ENCODE measurements around the gene SCD. TPM values are rescaled to one million over a fixed set of nuclear protein-coding genes. Genes with fewer than 3 reads are reported as not detected.

SCD gene
- total and polyA plus RNA-seq, 2 of the 13 experiments (the other 11 are each of a cell fraction or from before 2014, with no cell fraction given) = 492 to 512 TPM

GRCh38 chr10:100346351-100346764, 675 bp upstream of the SCD start (continued):
- TF ChIP-seq NPAS2 (CRISPR knock-in tag; IDR thresholded peaks at IDR 0.05; ENCODE audit: borderline replicate concordance) (no peak), DZIP1 (CRISPR knock-in tag; IDR thresholded peaks at IDR 0.05) (peak; percentile 69; the same call in 1 of the 2 replicates), ARNT (IDR thresholded peaks at IDR 0.05) (no peak), ZNF160 (CRISPR knock-in tag; IDR thresholded peaks at IDR 0.05) (peak; percentile 52; the same call in 1 of the 2 replicates), SUZ12 (IDR thresholded peaks at IDR 0.05; ENCODE audit: low read depth, low read length) (no peak), GTF3A (CRISPR knock-in tag; conservative IDR thresholded peaks at IDR 0.05) (no peak), EZH2 (conservative IDR thresholded peaks at IDR 0.05; ENCODE audit: low read depth, low read length) (no peak), ZNF20 (CRISPR knock-in tag; IDR thresholded peaks at IDR 0.05) (no peak), HMGXB4 (CRISPR knock-in tag; IDR thresholded peaks at IDR 0.05; ENCODE audit: borderline replicate concordance in 1 of 2, low read depth in 1 of 2) (peak in 1 of 2 experiments; percentile 9; a peak in 1 of 4 replicates), WIZ (CRISPR knock-in tag; IDR thresholded peaks at IDR 0.05) (0 out of 2 replicates have a peak, but pooled peaks have one; percentile 77), CHCHD3 (CRISPR knock-in tag; IDR thresholded peaks at IDR 0.05) (no peak), ZNF251 (CRISPR knock-in tag; IDR thresholded peaks at IDR 0.05) (no peak), SMYD3 (CRISPR knock-in tag; IDR thresholded peaks at IDR 0.05) (no peak), TIGD3 (CRISPR knock-in tag; IDR thresholded peaks at IDR 0.05; ENCODE audit: borderline replicate concordance) (no peak), ZNF205 (CRISPR knock-in tag; IDR thresholded peaks at IDR 0.05) (peak; percentile 57; the same call in 1 of the 2 replicates), RCOR2 (CRISPR knock-in tag; IDR thresholded peaks at IDR 0.05) (peak; percentile 47; the same call in 1 of the 2 replicates), SYNCRIP (IDR thresholded peaks at IDR 0.05; ENCODE audit: insufficient read depth, low read depth, low read length) (no peak), ZNF616 (CRISPR knock-in tag; IDR thresholded peaks at IDR 0.05; ENCODE audit: low read depth) (no peak), STAT5B (CRISPR knock-in tag; IDR thresholded peaks at IDR 0.05) (0 out of 2 replicates have a peak, but pooled peaks have one; percentile 77), ATF6 (CRISPR knock-in tag; conservative IDR thresholded peaks at IDR 0.05) (no peak), JARID2 (CRISPR knock-in tag; IDR thresholded peaks at IDR 0.05; ENCODE audit: insufficient replicate concordance) (no peak), E2F5 (CRISPR knock-in tag; conservative IDR thresholded peaks at IDR 0.05) (no peak), DMAP1 (CRISPR knock-in tag; IDR thresholded peaks at IDR 0.05) (peak; percentile 80; the same call in 1 of the 2 replicates)
